Neural cell (in vitro differentiated cells): Measurements from ENCODE around the gene LRRC46.

ENCODE experiments used
- MXI1 ChIP-seq: fragments of 450-650 bp; conservative IDR thresholded peaks from 2 replicates; pipeline ENCODE4 v1.6.1; 2014; ENCODE audit warnings: antibody characterized with exemption, mild to moderate bottlenecking; ENCODE audit not compliant: poor library complexity, severe bottlenecking
- TAF1 ChIP-seq: IDR thresholded peaks from 2 replicates; pipeline ENCODE4 v1.6.1; 2012; ENCODE audit warnings: low read depth

DNA sequence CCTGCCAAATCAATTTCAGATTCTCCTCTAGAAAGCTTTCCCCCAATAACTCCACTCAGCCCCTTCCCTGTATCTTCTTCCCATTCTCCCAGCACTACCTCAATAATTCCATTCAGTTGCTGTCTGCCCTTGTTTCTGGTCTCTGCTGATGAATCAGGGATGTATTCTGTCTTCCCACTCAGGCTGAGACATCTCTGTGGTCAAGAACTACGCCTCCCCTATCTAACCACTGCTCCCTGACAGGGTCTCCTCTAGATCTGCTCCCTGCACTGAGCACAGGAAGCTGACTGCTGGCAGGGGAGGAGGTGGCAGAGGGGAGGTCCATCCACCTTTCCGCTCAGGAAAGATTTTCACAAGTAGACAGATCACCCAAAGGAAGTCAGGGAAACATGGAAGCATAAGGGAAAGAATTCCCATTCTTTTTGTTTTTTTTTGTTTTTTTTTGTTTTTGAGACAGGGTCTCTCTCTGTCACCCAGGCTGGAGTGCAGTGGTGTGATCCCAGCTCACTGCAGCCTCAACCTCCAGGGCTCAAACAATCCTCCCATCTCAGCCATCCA lies 47.6 kb downstream of the LRRC46 start:
- TF ChIP-seq MXI1 (no peak), TAF1 (no peak)
